ENCODE measurements around the gene USH1C. TPM values are rescaled to one million over a fixed set of nuclear protein-coding genes. Genes with fewer than 3 reads are reported as not detected.

Gene USH1C
- total RNA-seq, 1 donor from 2014 or later: 176 TPM

DNA sequence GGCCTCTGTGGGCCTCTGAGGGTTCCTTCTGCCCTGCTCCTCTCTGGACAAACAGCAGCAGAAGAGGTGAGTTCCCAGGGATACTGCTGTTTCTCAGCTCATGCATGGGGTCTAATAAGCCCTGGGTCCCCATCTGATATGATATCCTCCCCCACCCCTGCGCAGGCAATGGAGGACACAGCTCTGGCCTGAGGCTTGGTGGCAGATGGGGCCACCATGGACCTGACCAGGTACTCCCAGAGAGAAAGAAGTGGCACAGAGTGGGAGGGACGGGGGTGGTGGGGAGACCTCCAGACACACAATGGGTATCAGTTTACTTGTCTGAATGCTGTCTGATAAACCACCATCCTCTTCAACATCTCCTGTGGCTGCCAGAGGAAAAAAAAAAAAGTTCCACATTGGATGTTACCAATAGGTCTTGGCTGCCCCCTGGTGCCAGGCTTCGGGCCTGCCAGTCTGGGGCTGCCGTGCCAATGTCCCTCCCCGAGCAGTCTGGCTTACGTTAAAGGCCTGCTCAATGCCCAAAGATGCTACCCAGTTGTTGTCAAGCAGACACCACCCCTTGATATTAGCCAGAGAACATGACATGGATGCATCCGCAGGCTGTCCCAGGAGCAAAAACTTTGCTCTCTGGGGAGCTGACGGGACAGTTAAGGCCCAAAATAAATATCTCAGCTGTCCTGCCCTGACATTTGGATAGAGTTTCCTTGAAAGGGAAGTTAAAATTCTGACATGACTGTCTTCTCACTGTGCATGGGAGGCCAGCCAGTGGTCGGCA, 39.7 kb downstream of the USH1C start:
- peak; percentile 83 for DNase-seq (ENCODE audit: low spot score)

GRCh38 chr11:17502630-17503029, 41.6 kb downstream of the USH1C start:
- no peak for DNase-seq (ENCODE audit: low spot score)

DNA sequence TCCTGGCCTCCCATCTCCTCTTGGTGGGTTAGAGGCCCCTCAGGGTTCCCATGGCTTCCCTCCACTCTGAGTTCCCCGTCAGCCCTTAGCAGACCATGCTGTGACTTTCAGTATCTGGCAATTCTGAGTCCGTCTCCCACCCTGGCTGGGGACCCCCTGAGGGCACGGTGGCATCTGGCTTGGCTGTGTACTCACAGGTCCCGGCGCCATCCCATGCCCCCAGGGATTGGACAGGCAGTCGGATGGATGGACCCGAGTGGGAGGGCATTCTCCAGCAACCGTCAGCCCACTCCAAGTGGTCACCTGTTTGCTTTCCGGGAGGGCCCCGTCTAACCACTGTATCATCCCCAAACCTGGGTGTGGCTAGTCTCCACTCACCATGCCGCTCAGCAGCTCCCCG, 43.5 kb downstream of the USH1C start:
- no peak for DNase-seq (ENCODE audit: low spot score)

GRCh38 chr11:17498475-17498874, 45.7 kb downstream of the USH1C start:
- DNase-seq (ENCODE audit: low spot score): no peak

GRCh38 chr11:17498058-17498457, 46.2 kb downstream of the USH1C start:
- DNase-seq (ENCODE audit: low spot score): no peak

DNA sequence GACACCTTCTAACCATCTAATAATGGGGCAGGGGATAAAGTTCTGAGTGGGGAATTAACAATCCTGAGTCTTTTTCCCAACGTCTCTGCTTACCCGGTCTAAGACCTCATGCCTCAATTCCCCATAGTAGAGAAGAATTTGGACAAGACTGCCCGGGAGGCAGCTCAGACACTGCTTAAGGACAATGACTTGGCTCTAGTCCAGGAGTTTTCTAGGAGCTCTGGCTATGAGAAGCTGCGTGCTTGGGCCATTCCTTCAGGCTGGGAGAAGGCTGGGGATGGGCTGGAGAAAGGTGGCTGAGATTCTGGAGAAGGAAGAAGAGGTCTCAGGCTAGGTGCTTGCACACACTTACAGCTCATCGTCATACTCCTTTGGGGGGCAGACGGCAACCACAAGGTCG, 47.8 kb downstream of the USH1C start:
- DNase-seq (ENCODE audit: low spot score): peak; percentile 13

- DNase-seq (ENCODE audit: low spot score): no peak
Measured at GRCh38 chr11:17494019-17494418, 50.2 kb downstream of the USH1C start.

- no peak for DNase-seq (ENCODE audit: low spot score)
Measured at GRCh38 chr11:17490938-17491337, 53.3 kb downstream of the USH1C start.

- no peak for DNase-seq (ENCODE audit: low spot score)
Measured at GRCh38 chr11:17490232-17490631, 54.0 kb downstream of the USH1C start.

- no peak for DNase-seq (ENCODE audit: low spot score)
Measured at GRCh38 chr11:17489751-17490150, 54.5 kb downstream of the USH1C start.

- no peak for DNase-seq (ENCODE audit: low spot score)
Measured at GRCh38 chr11:17488563-17488962, 55.7 kb downstream of the USH1C start.

- DNase-seq (ENCODE audit: low spot score): no peak
Measured at GRCh38 chr11:17486646-17487045, 57.6 kb downstream of the USH1C start.

DNA sequence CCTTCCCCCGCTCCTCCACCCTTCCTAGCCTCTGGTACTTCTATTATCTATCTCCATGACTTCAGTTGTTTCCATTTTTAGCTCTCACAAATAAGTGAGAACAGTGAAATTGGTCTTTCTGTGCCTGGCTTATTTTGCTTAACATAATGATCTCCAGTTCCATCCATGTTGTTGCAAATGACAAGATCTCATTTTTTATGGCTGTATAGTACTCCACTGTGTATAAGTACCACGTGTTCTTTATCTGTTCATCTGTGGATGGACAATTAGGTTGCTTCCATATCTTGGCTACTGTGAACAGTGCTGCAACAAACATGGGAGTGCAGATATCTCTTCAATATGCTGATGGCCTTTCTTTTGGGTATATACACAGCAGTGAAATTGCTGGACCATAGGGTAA, 60.7 kb downstream of the USH1C start:
- no peak for DNase-seq (ENCODE audit: low spot score)

DNA sequence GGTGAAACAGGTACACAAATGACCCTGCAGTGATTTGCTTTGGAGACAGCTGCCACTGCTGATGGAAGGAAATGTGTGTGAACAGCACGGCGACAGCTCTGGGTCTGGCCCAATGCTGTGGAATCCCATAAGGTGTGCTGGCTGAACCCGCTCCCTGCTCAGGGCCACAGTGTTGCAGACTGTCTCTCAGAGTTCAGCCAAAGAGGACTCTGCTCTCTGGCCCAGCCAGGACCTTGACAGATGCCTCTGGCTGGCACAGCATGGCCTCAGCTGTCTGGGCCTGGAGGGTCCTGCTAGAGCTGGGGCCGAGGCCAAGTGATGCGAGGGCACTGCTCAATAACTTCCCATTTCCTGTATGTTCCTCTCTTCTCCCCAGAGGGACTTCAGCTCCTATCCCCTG, 62.3 kb downstream of the USH1C start:
- no peak for DNase-seq (ENCODE audit: low spot score)

DNA sequence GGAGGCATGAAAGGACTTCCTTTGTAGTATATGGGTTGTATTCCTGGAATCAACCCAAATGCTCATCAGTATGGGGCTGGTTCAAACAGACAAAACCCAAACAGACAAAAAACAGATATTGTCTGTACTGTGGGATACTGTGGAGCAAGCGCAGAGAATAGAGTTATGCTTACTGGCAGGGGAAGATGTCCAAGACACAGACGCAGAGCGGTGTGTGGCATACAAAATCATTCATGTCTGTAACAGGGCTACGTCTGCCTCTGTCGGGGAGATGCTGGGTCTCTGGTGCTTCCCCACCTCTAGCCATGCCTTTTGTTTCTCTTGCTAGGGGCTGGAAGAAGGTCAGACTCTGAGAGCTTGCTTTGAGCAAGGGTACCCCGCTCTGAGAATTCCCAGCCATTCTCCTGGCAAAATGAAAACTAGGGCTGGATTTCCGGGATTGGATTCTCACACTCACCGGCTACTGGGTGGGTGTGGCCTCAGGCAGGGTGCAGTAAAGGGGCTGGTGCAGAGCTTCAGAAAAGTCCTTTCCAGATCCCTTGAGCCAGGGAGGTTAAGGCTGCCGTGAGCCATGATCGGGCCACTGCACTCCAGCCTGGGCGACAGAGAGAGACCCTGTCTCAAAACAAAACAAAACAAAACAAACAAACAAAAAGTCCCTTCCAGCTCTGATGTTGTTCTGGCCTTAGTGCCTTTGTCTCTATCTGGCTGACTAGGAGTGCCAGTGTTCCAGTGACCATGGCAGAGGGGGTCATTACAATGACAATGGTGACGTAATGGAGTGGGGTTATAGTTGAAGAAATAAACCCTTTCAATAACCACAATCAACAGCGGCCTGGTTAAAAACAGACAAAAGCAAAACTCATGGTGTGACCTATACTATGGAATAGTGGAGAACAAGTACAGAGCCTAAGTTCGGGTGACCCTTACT, 64.7 kb downstream of the USH1C start:
- DNase-seq (ENCODE audit: low spot score): peak; percentile 46

DNA sequence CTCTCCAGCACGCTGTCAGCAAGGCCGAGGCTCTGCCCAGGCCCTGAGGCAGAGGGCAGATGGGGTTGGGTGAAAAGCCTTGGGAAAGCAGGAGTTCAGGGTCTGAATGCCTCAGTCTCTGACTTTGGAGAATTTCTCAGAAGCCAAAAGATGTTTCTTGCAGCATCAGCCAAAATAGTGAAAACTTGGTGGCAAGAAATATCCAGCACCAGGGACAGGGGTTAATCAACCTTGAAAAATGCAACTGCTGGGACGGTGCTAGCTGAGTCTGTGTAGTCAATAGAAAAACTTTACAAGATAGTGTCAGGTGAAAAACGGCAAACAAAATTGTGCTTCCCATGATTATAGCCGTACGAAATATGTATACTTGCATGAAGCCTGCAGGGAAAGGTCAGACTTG, 66.1 kb downstream of the USH1C start:
- no peak for DNase-seq (ENCODE audit: low spot score)

- DNase-seq (ENCODE audit: low spot score): no peak
Measured at GRCh38 chr11:17477361-17477760, 66.9 kb downstream of the USH1C start.

GRCh38 chr11:17477084-17477333, 67.2 kb downstream of the USH1C start:
- DNase-seq (ENCODE audit: low spot score): no peak

- no peak for DNase-seq (ENCODE audit: low spot score)
Measured at GRCh38 chr11:17476317-17477083, 67.7 kb downstream of the USH1C start, which contains the start of gene ABCC8. ABCC8 (minus strand) TSS chr11:17476845; CDS start chr11:17476776, 69 bp downstream.

- no peak for DNase-seq (ENCODE audit: low spot score)
Measured at GRCh38 chr11:17475666-17476316, 68.4 kb downstream of the USH1C start.

DNA sequence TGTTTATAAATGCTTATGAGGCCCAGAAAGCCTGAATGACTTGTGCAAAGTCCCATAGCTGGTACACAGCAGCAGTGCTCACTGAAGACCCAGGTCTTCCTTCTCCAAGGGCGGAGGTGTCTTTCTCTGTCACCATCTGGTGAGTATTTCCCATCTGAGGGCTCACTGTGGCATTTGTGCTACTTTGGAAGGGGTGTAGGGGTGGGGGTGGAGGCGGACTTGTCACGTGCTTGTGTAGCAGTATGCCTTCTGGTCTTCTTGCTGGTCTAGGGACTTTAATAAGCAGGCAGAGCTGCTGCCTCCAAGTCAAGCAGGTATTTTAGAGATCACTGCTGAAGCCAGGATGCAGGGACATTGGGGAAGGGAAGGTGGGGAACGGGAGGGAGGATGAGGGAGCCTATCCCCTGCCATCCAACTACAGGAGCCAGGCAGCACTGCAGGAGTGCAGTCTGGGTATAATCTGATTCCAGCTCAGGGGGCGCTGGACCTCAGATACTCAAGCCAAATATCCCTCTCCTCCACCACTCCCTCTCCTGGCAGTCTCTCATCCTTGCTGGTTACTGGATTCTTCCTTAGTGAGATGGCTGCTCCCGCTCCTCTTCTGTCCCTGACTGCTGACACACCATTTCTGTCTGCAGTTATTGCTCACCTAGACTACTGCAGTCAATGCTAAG, 71.0 kb downstream of the USH1C start:
- no peak for DNase-seq (ENCODE audit: low spot score)
